Neutrophil (primary cell): ENCODE data around the gene SSUH2.

Experiments
- H3K27ac ChIP-seq: fragments of 200-600 bp; sonication (generic); 2 replicates; pipeline ENCODE4 v1.5.1; 2016; ENCODE audit warnings: mild to moderate bottlenecking, moderate library complexity
- H3K27me3 ChIP-seq: fragments of 200-600 bp; sonication (generic); 2 replicates; pipeline ENCODE4 v1.6.0; 2016; ENCODE audit warnings: mild to moderate bottlenecking
- H3K36me3 ChIP-seq: fragments of 200-600 bp; sonication (generic); 2 replicates; pipeline ENCODE4 v1.5.1; 2017
- H3K4me1 ChIP-seq, 2 experiments: fragments of 200-600 bp in 1 of 2; sonication (generic) in 1 of 2; 1 replicate in 1 of 2; 2 replicates in 1 of 2; pipeline versions ENCODE4 v1.5.1 to v1.6.1; 2013 to 2016; ENCODE audit warnings: low read depth in 1 of 2, low read length in 1 of 2, mild to moderate bottlenecking in 1 of 2, moderate library complexity in 1 of 2; ENCODE audit not compliant: control insufficient read depth in 1 of 2, insufficient read depth in 1 of 2
- H3K4me3 ChIP-seq, 2 experiments: fragments of 200-600 bp in 1 of 2; sonication (generic) in 1 of 2; 1 replicate in 1 of 2; 2 replicates in 1 of 2; pipeline ENCODE4 v1.5.1; 2013 to 2016; ENCODE audit warnings: low read depth in 1 of 2, low read length in 1 of 2, mild to moderate bottlenecking in 1 of 2, moderate library complexity in 1 of 2
- H3K9me3 ChIP-seq: fragments of 200-600 bp; sonication (generic); 2 replicates; pipeline ENCODE4 v1.5.1; 2016
- CTCF ChIP-seq: fragments of 200-600 bp; sonication (generic); IDR thresholded peaks from 2 replicates; pipeline ENCODE4 v1.5.1; 2016; ENCODE audit warnings: antibody characterized with exemption

The SSUH2 gene

GRCh38 chr3:8599146-8599545, 45.5 kb downstream of the SSUH2 start:
- no peak for TF ChIP-seq CTCF
- no peak overlapping the region for H3K4me3 ChIP-seq
- H3K27ac ChIP-seq = no peak overlapping the region
- no peaks in the 10 kb centered on the region for H3K27me3 ChIP-seq
- no peaks in the 10 kb centered on the region for H3K9me3 ChIP-seq
- no peaks in the 10 kb centered on the region for H3K4me1 ChIP-seq
- H3K36me3 ChIP-seq = no peaks in the 10 kb centered on the region

- Histone ChIP-seq H3K27ac (no peak overlapping the region), H3K9me3 (no peaks in the 10 kb centered on the region), H3K4me3 (no peak overlapping the region), H3K4me1 (no peaks in the 10 kb centered on the region), H3K36me3 (no peaks in the 10 kb centered on the region), H3K27me3 (no peaks in the 10 kb centered on the region)
- TF ChIP-seq CTCF = no peak
These were observed 47.3 kb downstream of the SSUH2 start for GRCh38 chr3:8597219-8597853.

GRCh38 chr3:8596321-8597218, 48.0 kb downstream of the SSUH2 start:
- H3K4me3 ChIP-seq = no peak overlapping the region
- H3K36me3 ChIP-seq = no peaks in the 10 kb centered on the region
- H3K27ac ChIP-seq = no peak overlapping the region
- H3K4me1 ChIP-seq = no peaks in the 10 kb centered on the region
- no peak for TF ChIP-seq CTCF
- no peaks in the 10 kb centered on the region for H3K9me3 ChIP-seq
- H3K27me3 ChIP-seq = no peaks in the 10 kb centered on the region

- TF ChIP-seq CTCF = no peak
- H3K4me3 ChIP-seq = no peak overlapping the region
- no peaks in the 10 kb centered on the region for H3K4me1 ChIP-seq
These were observed 48.9 kb downstream of the SSUH2 start for GRCh38 chr3:8595695-8596115.

GRCh38 chr3:8595252-8595651, 49.3 kb downstream of the SSUH2 start:
- Histone ChIP-seq H3K4me3 (no peak overlapping the region), H3K27ac (no peak overlapping the region), H3K4me1 (no peaks in the 10 kb centered on the region), H3K27me3 (no peaks in the 10 kb centered on the region), H3K36me3 (no peaks in the 10 kb centered on the region), H3K9me3 (no peaks in the 10 kb centered on the region)
- TF ChIP-seq CTCF = no peak

More at GRCh38 chr3:8595695-8596115, 48.9 kb downstream of the SSUH2 start:
- Histone ChIP-seq H3K27ac (no peak overlapping the region), H3K36me3 (no peaks in the 10 kb centered on the region), H3K9me3 (no peaks in the 10 kb centered on the region), H3K27me3 (no peaks in the 10 kb centered on the region)
